ENCODE measurements around the gene NELFA.
"Not testable (repeated sequence)": the region's sequence is repeated elsewhere in the genome, so short reads cannot be mapped to it uniquely, and the experiment has no call there.

- TF ChIP-seq CTCF, POLR2A (IDR thresholded peaks at IDR 0.05): not testable (repeated sequence)
Observed at GRCh38 chr4:1993718-1994516, 14.9 kb downstream of the NELFA start.
